Spleen (tissue), 11 donors: ENCODE data around the gene FHIP1A. TPM values are rescaled to one million over a fixed set of nuclear protein-coding genes. Genes with fewer than 3 reads are reported as not detected.
A peak's percentile ranks its signal among the peaks of the same experiment; 100 is the strongest.
"Not testable (repeated sequence)": the region's sequence is repeated elsewhere in the genome, so short reads cannot be mapped to it uniquely, and the experiment has no call there.

Experiments
- DNase-seq: peaks from one replicate; pipeline ENCODE4 v3.0.0-alpha.2; 2020
- H3K27ac ChIP-seq, 8 donors: fragments of 200-600 bp; sonication (generic) in 7 of 8; 1 replicate in 4 of 8; 2 replicates in 4 of 8; pipeline versions ENCODE4 v1.5.0 to v1.8.0; 2016 to 2021; ENCODE audit warnings: inconsistent platforms in 4 of 8, mild to moderate bottlenecking in 4 of 8, moderate library complexity in 1 of 8
- H3K27me3 ChIP-seq, 7 donors: fragments of 200-600 bp; sonication (generic) in 6 of 7; replicated peaks in 1 of 7; 1 replicate in 4 of 7; 2 replicates in 3 of 7; pipeline versions ENCODE4 v1.5.0 to v1.8.0; 2016 to 2021; ENCODE audit warnings: inconsistent platforms in 3 of 7, mild to moderate bottlenecking in 1 of 7
- H3K36me3 ChIP-seq, 6 donors: fragments of 200-600 bp; sonication (generic) in 5 of 6; 1 replicate in 4 of 6; 2 replicates in 2 of 6; pipeline versions ENCODE4 v1.5.0 to v1.8.0; 2016 to 2021; ENCODE audit warnings: inconsistent platforms in 2 of 6
- H3K4me1 ChIP-seq, 6 donors: fragments of 200-600 bp; sonication (generic) in 5 of 6; 1 replicate in 3 of 6; 2 replicates in 3 of 6; pipeline versions ENCODE4 v1.5.0 to v1.8.0; 2016 to 2021; ENCODE audit warnings: inconsistent platforms in 3 of 6
- H3K4me3 ChIP-seq, 8 donors: fragments of 200-600 bp; sonication (generic) in 7 of 8; 1 replicate in 4 of 8; 2 replicates in 4 of 8; pipeline versions ENCODE4 v1.5.0 to v1.8.0; 2016 to 2021; ENCODE audit warnings: inconsistent platforms in 4 of 8, mild to moderate bottlenecking in 4 of 8, moderate library complexity in 2 of 8
- H3K9me3 ChIP-seq, 8 donors: fragments of 200-600 bp; sonication (generic) in 7 of 8; 1 replicate in 4 of 8; 2 replicates in 4 of 8; pipeline versions ENCODE4 v1.5.0 to v1.8.0; 2016 to 2021; ENCODE audit warnings: inconsistent platforms in 4 of 8
- POLR2A ChIP-seq, 3 donors: fragments of 450-650 bp; IDR thresholded peaks; one replicate each; pipeline ENCODE4 v1.5.1; 2017; ENCODE audit warnings: antibody characterized with exemption in 3 of 3, mild to moderate bottlenecking in 1 of 3
- POLR2AphosphoS5 ChIP-seq, 3 donors: sonication (generic); formaldehyde crosslinking; IDR thresholded peaks; one replicate each; pipeline ENCODE4 v1.5.1; 2017; ENCODE audit warnings: antibody characterized with exemption in 3 of 3
- WGBS, 5 donors: extraction: QIAGEN DNeasy Blood & Tissue Kit in 3 of 5; methylation state at CpG; one replicate each; pipeline versions ENCODE4 v1.1.5 to v1.1.7; 2013 to 2018; 5-methylcytosine and 5-hydroxymethylcytosine counted together
- intact Hi-C: fragments of 100-400 bp; cut with DNase I; formaldehyde crosslinking; loops from one replicate; pipeline ENCODE4 v1.15.0; 2023; ENCODE audit warnings: low total_unique reads
- polyA plus RNA-seq, 3 donors: library from polyadenylated mRNA; stranded (reverse); fragments of 200-250 nt; gene quantifications; one replicate each; pipeline ENCODE4 v1.2.1, GENCODE V29; 2013
- total RNA-seq, 7 donors: library from RNA; depleted of rRNA in 3 of 7; stranded (reverse); fragments of >200 nt in 3 of 7; fragmentation: NEBNext Ultra II Directional in 4 of 7; extraction: Animal tissue kit (Norgen Biotek cat#: 25700) in 4 of 7; gene quantifications; one replicate each; pipeline versions ENCODE4 v1.1.0 to v1.2.1, GENCODE V29; 2016 to 2021
- TF ChIP-seq, protein P1 (sequence below), 11 experiments: fragments of 200-600 bp in 7 of 11; fragments of 450-650 bp in 4 of 11; sonication (generic) in 4 of 11; IDR thresholded peaks in 8 of 11; conservative IDR thresholded peaks in 3 of 11; 1 replicate in 7 of 11; 2 replicates in 4 of 11; pipeline versions ENCODE4 v1.4.0 to v1.8.0; 2016 to 2021; ENCODE audit warnings: antibody characterized with exemption in 11 of 11, inconsistent platforms in 4 of 11, mild to moderate bottlenecking in 1 of 11
- donor health status: healthy with polysubstance abuse.
- donor health status: DM: no; HTN: no; CAD: no; lungs with moderate emphysema.
- donor health status: DM: no; HTN: no; CAD: no.
- donor health status: Bipolar disorder and iron deficiency.
- donor health status: healthy.
- donor health status: DM: no; HTN: no; CAD: no.
- donor health status: DM: yes; HTN: yes; CAD: no.

The FHIP1A gene
- total and polyA plus RNA-seq, 10 donors = 0.07 to 4.8 (median 1.9) TPM; not detected in 1

DNA sequence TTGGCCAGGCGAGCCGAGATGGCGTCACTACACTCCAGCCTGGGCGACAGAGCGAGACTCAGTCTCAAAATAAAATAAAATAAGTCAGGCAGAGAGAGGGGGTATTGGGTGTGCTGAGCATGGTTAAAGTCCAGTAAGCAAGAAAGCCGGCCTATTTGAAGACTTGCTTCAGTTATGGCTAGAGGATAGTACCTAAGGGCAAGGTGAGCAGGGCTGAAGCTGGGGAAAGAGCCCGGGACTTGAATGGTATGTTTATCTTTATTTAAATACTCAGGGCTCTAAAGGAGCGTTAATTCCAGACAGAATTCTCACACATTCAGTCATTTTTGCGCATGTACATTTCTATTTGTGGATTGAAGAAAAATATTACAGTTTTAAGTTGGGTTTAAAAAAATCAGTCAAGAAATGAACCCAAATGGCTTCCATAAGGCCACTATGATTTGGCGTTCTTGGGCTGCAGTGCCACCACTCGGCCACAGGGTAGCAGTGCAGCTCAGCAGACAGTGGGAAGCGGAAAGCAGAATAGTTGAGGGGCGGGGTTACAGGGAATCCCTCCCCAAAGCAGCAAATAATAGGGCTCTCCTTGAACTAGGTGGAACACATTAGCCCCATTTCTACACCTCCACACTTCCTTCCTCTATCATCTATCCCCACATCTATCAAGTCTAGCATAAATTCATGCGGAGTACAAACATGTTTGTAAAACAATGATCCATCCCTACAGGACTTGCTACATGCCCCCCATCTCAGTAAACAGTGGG lies 46.4 kb upstream of the FHIP1A start:
- peak; percentile 87 for DNase-seq
- no peaks in the 10 kb centered on the region for H3K9me3 ChIP-seq
- H3K4me1 ChIP-seq = no peaks in the 10 kb centered on the region
- no peaks in the 10 kb centered on the region for H3K36me3 ChIP-seq
- no peaks in the 10 kb centered on the region for H3K27me3 ChIP-seq
- H3K4me3 ChIP-seq = no peak overlapping the region
- no peak overlapping the region for H3K27ac ChIP-seq
- TF ChIP-seq POLR2A (IDR thresholded peaks at IDR 0.05) = no peak
- TF ChIP-seq POLR2AphosphoS5 (IDR thresholded peaks at IDR 0.05) = peak in 1 of 3 donors; percentile 39
- TF ChIP-seq, protein P1, sequence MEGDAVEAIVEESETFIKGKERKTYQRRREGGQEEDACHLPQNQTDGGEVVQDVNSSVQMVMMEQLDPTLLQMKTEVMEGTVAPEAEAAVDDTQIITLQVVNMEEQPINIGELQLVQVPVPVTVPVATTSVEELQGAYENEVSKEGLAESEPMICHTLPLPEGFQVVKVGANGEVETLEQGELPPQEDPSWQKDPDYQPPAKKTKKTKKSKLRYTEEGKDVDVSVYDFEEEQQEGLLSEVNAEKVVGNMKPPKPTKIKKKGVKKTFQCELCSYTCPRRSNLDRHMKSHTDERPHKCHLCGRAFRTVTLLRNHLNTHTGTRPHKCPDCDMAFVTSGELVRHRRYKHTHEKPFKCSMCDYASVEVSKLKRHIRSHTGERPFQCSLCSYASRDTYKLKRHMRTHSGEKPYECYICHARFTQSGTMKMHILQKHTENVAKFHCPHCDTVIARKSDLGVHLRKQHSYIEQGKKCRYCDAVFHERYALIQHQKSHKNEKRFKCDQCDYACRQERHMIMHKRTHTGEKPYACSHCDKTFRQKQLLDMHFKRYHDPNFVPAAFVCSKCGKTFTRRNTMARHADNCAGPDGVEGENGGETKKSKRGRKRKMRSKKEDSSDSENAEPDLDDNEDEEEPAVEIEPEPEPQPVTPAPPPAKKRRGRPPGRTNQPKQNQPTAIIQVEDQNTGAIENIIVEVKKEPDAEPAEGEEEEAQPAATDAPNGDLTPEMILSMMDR (IDR thresholded peaks at IDR 0.05 in 8 of 11, conservative IDR thresholded peaks at IDR 0.05 in 3 of 11) = peak; percentile 77 to 94 (median 90)
- 26 to 52% (median 46%) methylated on average over 9 to 14 of the region's 14 CpGs for WGBS, 5 donors
- intact Hi-C loops = loop anchor here (5.0 to 10.0 kb wide), 2 partner anchors 245 to 252 kb away; no protein-coding TSS in a partner anchor

DNA sequence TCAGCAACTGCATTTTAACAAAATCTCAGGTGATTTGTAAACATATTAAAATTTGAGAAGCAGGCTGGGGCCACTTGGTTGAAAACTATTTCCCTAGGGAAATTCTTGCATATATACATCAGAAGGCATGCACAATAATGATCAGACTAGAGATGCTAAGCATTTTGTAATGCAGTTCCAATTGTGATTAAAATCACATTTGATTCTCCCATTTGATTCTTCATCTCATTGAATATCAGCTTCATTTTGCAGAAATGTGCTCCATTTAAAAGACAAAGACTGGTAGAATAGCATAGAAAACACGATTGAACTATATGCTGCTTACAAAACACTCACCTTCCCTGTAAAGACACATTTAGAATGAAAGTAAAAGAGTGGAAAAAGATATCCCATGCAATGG lies 32.4 kb upstream of the FHIP1A start:
- Histone ChIP-seq H3K27ac (no peak overlapping the region), H3K4me1 (no peaks in the 10 kb centered on the region), H3K4me3 (no peak overlapping the region), H3K36me3 (no peaks in the 10 kb centered on the region), H3K9me3 (peaks cover 0 to 4% (median 0%) of the 10 kb centered on the region in 8 donors), H3K27me3 (no peaks in the 10 kb centered on the region)
- no peak for TF ChIP-seq POLR2A (IDR thresholded peaks at IDR 0.05)
- TF ChIP-seq POLR2AphosphoS5 (IDR thresholded peaks at IDR 0.05) = no peak
- TF ChIP-seq, protein P1 (IDR thresholded peaks at IDR 0.05 in 8 of 11, conservative IDR thresholded peaks at IDR 0.05 in 3 of 11) = no peak
- 62 to 82% (median 69%) methylated on average over 1 of the region's 1 CpG for WGBS, 5 donors
- DNase-seq = no peak
- intact Hi-C loops = no loop called here

DNA sequence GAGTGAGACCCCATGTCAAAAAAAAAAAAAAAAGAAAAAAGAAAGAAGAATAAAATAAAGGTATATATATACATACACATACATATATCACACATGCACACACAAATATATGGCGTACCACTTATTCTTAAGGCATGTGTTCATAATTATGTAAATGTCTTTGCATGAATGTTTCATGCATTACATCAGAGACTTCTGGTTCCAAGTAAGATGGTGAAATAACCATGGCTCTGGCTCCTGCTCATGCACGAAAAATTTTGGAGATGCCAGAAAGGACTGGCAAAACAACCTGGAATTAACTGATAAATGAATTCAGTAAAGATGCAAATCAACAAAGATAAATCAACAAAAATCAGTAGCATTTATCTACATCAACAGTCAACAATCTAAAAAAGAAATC lies 19.7 kb upstream of the FHIP1A start:
- Histone ChIP-seq H3K4me3 (no peak overlapping the region), H3K9me3 (no peaks in the 10 kb centered on the region), H3K4me1 (no peaks in the 10 kb centered on the region), H3K27me3 (no peaks in the 10 kb centered on the region), H3K27ac (no peak overlapping the region), H3K36me3 (no peaks in the 10 kb centered on the region)
- TF ChIP-seq, protein P1 (IDR thresholded peaks at IDR 0.05 in 8 of 11, conservative IDR thresholded peaks at IDR 0.05 in 3 of 11) = no peak
- TF ChIP-seq POLR2A (IDR thresholded peaks at IDR 0.05) (no peak), POLR2AphosphoS5 (IDR thresholded peaks at IDR 0.05) (no peak)
- no peak for DNase-seq
- WGBS, 5 donors = 89 to 96% (median 91%) methylated on average over 2 of the region's 2 CpGs
- intact Hi-C loops = no loop called here

DNA sequence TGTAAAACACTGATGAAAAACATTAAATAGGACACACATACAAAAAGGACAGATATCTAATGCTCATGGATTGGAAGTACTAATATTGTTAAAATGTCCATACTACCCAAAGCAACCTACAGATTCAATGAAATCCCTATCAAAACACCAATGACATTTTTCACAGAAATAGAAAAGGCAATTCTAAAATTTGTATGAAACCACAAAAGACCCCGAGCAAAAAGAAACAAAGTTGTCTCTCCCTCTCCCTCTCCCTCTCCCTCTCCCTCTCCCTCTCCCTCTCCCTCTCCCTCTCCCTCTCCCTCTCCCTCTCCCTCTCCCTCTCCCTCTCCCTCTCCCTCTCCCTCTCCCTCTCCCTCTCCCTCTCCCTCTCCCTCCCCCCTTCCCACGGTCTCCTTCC lies 19.2 kb upstream of the FHIP1A start:
- H3K4me3 ChIP-seq, H3K36me3 ChIP-seq, DNase-seq, H3K27me3 ChIP-seq, H3K4me1 ChIP-seq, H3K9me3 ChIP-seq, intact Hi-C loops, H3K27ac ChIP-seq: not testable (repeated sequence)
- WGBS, 5 donors = 86 to 100% (median 93%) methylated on average over 1 to 2 of the region's 2 CpGs
